HUES6 (cell line): Measurements from ENCODE around the gene MBNL1.

Source experiments
- H3K27ac ChIP-seq: 2 replicates; pipeline ENCODE4 v1.7.0; 2013; ENCODE audit warnings: low read depth, mild to moderate bottlenecking, low read length, inconsistent platforms
- H3K27me3 ChIP-seq: 2 replicates; pipeline ENCODE4 v1.6.1; 2013; ENCODE audit warnings: low read length; ENCODE audit not compliant: control insufficient read depth, insufficient read depth
- H3K36me3 ChIP-seq: 2 replicates; pipeline ENCODE4 v1.6.1; 2013; ENCODE audit warnings: low read length; ENCODE audit not compliant: control insufficient read depth, insufficient read depth
- H3K4me1 ChIP-seq: 2 replicates; pipeline ENCODE4 v1.6.1; 2013; ENCODE audit warnings: low read length; ENCODE audit not compliant: control insufficient read depth, insufficient read depth
- H3K4me3 ChIP-seq: 2 replicates; pipeline ENCODE4 v1.5.1; 2013; ENCODE audit warnings: low read depth, low read length
- H3K9ac ChIP-seq: one replicate; pipeline ENCODE4 v1.6.1; 2013; ENCODE audit warnings: mild to moderate bottlenecking, low read length
- H3K9me3 ChIP-seq: 2 replicates; pipeline ENCODE4 v1.6.1; 2013; ENCODE audit warnings: low read depth, low read length; ENCODE audit not compliant: control insufficient read depth, insufficient read depth

The MBNL1 gene

GRCh38 chr3:152234657-152235375 is 33.9 kb upstream of the MBNL1 start:
- no peaks in the 10 kb centered on the region for H3K4me1 ChIP-seq
- H3K27ac ChIP-seq = no peak overlapping the region
- H3K36me3 ChIP-seq = no peaks in the 10 kb centered on the region
- H3K4me3 ChIP-seq = no peak overlapping the region
- H3K27me3 ChIP-seq = no peaks in the 10 kb centered on the region
- no peaks in the 10 kb centered on the region for H3K9me3 ChIP-seq
- H3K9ac ChIP-seq = no peak overlapping the region

- Histone ChIP-seq H3K36me3 (no peaks in the 10 kb centered on the region), H3K9me3 (no peaks in the 10 kb centered on the region), H3K4me3 (no peak overlapping the region), H3K4me1 (no peaks in the 10 kb centered on the region), H3K27ac (no peak overlapping the region), H3K9ac (no peak overlapping the region), H3K27me3 (no peaks in the 10 kb centered on the region)
Observed at GRCh38 chr3:152235709-152236298, 32.9 kb upstream of the MBNL1 start.

- H3K36me3 ChIP-seq = no peaks in the 10 kb centered on the region
- no peaks in the 10 kb centered on the region for H3K9me3 ChIP-seq
- H3K27me3 ChIP-seq = no peaks in the 10 kb centered on the region
- H3K4me1 ChIP-seq = no peaks in the 10 kb centered on the region
- H3K27ac ChIP-seq = no peak overlapping the region
- no peak overlapping the region for H3K9ac ChIP-seq
- no peak overlapping the region for H3K4me3 ChIP-seq
Observed at GRCh38 chr3:152236716-152237115, 32.0 kb upstream of the MBNL1 start.

GRCh38 chr3:152241142-152242017 is 27.3 kb upstream of the MBNL1 start:
- Histone ChIP-seq H3K4me3 (no peak overlapping the region), H3K9ac (no peak overlapping the region), H3K27ac (no peak overlapping the region), H3K4me1 (no peaks in the 10 kb centered on the region), H3K27me3 (no peaks in the 10 kb centered on the region), H3K9me3 (no peaks in the 10 kb centered on the region), H3K36me3 (no peaks in the 10 kb centered on the region)

- Histone ChIP-seq H3K4me1 (no peaks in the 10 kb centered on the region), H3K36me3 (no peaks in the 10 kb centered on the region), H3K27me3 (no peaks in the 10 kb centered on the region), H3K27ac (no peak overlapping the region), H3K4me3 (no peak overlapping the region), H3K9ac (no peak overlapping the region), H3K9me3 (no peaks in the 10 kb centered on the region)
Observed at GRCh38 chr3:152243301-152243711, 25.4 kb upstream of the MBNL1 start.

GRCh38 chr3:152243721-152244516 is 24.8 kb upstream of the MBNL1 start:
- Histone ChIP-seq H3K4me1 (no peaks in the 10 kb centered on the region), H3K9me3 (no peaks in the 10 kb centered on the region), H3K27me3 (no peaks in the 10 kb centered on the region), H3K27ac (no peak overlapping the region), H3K36me3 (no peaks in the 10 kb centered on the region), H3K4me3 (no peak overlapping the region), H3K9ac (no peak overlapping the region)

- H3K36me3 ChIP-seq = no peaks in the 10 kb centered on the region
- H3K27ac ChIP-seq = no peak overlapping the region
- no peaks in the 10 kb centered on the region for H3K4me1 ChIP-seq
- no peaks in the 10 kb centered on the region for H3K27me3 ChIP-seq
- H3K9me3 ChIP-seq = no peaks in the 10 kb centered on the region
- H3K4me3 ChIP-seq = no peak overlapping the region
- H3K9ac ChIP-seq = no peak overlapping the region
Observed at GRCh38 chr3:152244517-152244888, 24.2 kb upstream of the MBNL1 start.

GRCh38 chr3:152245498-152246170 is 23.1 kb upstream of the MBNL1 start:
- H3K27ac ChIP-seq = no peak overlapping the region
- H3K9ac ChIP-seq = no peak overlapping the region
- H3K4me3 ChIP-seq = no peak overlapping the region

GRCh38 chr3:152251916-152252315 is 16.8 kb upstream of the MBNL1 start:
- peaks cover 20% of the 10 kb centered on the region; the same call in 1 of the 2 replicates for H3K27me3 ChIP-seq
- H3K9me3 ChIP-seq = no peaks in the 10 kb centered on the region
- no peak overlapping the region for H3K27ac ChIP-seq
- no peak overlapping the region for H3K9ac ChIP-seq
- no peak overlapping the region for H3K4me3 ChIP-seq
- H3K4me1 ChIP-seq = no peaks in the 10 kb centered on the region
- no peaks in the 10 kb centered on the region for H3K36me3 ChIP-seq

More at GRCh38 chr3:152245498-152246170, 23.1 kb upstream of the MBNL1 start:
- Histone ChIP-seq H3K36me3 (no peaks in the 10 kb centered on the region), H3K9me3 (no peaks in the 10 kb centered on the region), H3K27me3 (no peaks in the 10 kb centered on the region), H3K4me1 (no peaks in the 10 kb centered on the region)

- Histone ChIP-seq H3K27ac (no peak overlapping the region), H3K27me3 (peaks cover 29% of the 10 kb centered on the region; the same call in 1 of the 2 replicates), H3K4me1 (no peaks in the 10 kb centered on the region), H3K9ac (no peak overlapping the region), H3K4me3 (no peak overlapping the region), H3K9me3 (no peaks in the 10 kb centered on the region), H3K36me3 (no peaks in the 10 kb centered on the region)
Observed at GRCh38 chr3:152252755-152253154, 16.0 kb upstream of the MBNL1 start.
